ENCODE results near the gene CALM3. TPM values are rescaled to one million over a fixed set of nuclear protein-coding genes. Genes with fewer than 3 reads are reported as not detected.
A peak's percentile ranks its signal among the peaks of the same experiment; 100 is the strongest.

Gene CALM3
- total and polyA plus RNA-seq, 2 of the 4 experiments (the other 2 are of a cell fraction): 91.6 to 501 TPM

- no peak for TF ChIP-seq USF2 (IDR thresholded peaks at IDR 0.05; ENCODE audit: low read depth, low read length)
These were observed 15.6 kb downstream of the CALM3 start (continued) for GRCh38 chr19:46616631-46617322.

GRCh38 chr19:46617601-46618000, 16.5 kb downstream of the CALM3 start:
- Histone ChIP-seq H4K20me1 (ENCODE audit: insufficient read depth, low read length) (peaks cover 14% of the 10 kb centered on the region), H4K5ac (ENCODE audit: low read depth, low read length) (no peak overlapping the region), H3K56ac (ENCODE audit: extremely low read depth, insufficient read depth, low read length) (no peak overlapping the region), H2AK5ac (ENCODE audit: low read depth, low read length) (peak overlapping the region; percentile 84), H3K9me3 (ENCODE audit: control insufficient read depth, insufficient read depth, low read length) (no peaks in the 10 kb centered on the region), H3K14ac (replicated peaks; ENCODE audit: low read depth, low read length) (0 out of 2 replicates have a peak overlapping the region, but pooled peaks have one; percentile 33), H3K79me1 (ENCODE audit: low read depth in 1 of 2, low read length in 2 of 2) (peaks cover 0 to 6% of the 10 kb centered on the region in 2 experiments; a peak in 1 of 4 replicates), H3K9ac (ENCODE audit: low read depth, low read length) (no peak overlapping the region), H3K4me3 (ENCODE audit: insufficient read depth, low read depth, low read length) (no peak overlapping the region), H2AFZ (replicated peaks; ENCODE audit: low read length, poor library complexity) (no peak overlapping the region), H3K4me1 (ENCODE audit: control insufficient read depth, insufficient read depth, low read length) (peaks cover 27% of the 10 kb centered on the region), H3K27me3 (ENCODE audit: control insufficient read depth, insufficient read depth, low read length) (no peaks in the 10 kb centered on the region), H3K9me1 (ENCODE audit: insufficient read depth, low read length) (peaks cover 15% of the 10 kb centered on the region; the same call in 1 of the 2 replicates), H4K8ac (ENCODE audit: low read depth in 2 of 2, low read length in 2 of 2) (0 out of 4 replicates have a peak overlapping the region, but pooled peaks of 1 of the 2 experiments have one; percentile 47), H2BK5ac (ENCODE audit: low read depth, low read length, poor library complexity, severe bottlenecking) (no peak overlapping the region), H3K36me3 (ENCODE audit: control insufficient read depth, insufficient read depth, low read length) (no peaks in the 10 kb centered on the region), H2BK120ac (ENCODE audit: low read depth, low read length) (peak overlapping the region; percentile 42), H3K18ac (ENCODE audit: low read depth, low read length) (peak overlapping the region; percentile 20; the same call in 1 of the 2 replicates), H3K4ac (ENCODE audit: low read depth, low read length) (peak overlapping the region; percentile 8), H2BK15ac (ENCODE audit: low read depth, low read length) (peak overlapping the region; percentile 62; the same call in 1 of the 3 replicates), H3K27ac (ENCODE audit: insufficient read depth, low read length) (no peak overlapping the region), H2BK20ac (ENCODE audit: low read depth, low read length) (peak overlapping the region; percentile 5), H3K4me2 (ENCODE audit: low read depth, low read length) (no peak overlapping the region), H4K91ac (ENCODE audit: insufficient read depth, low read depth, low read length) (peak overlapping the region; percentile 51; the same call in 1 of the 2 replicates), H2AK9ac (replicated peaks; ENCODE audit: low read depth, low read length, poor library complexity) (peak overlapping the region; percentile 23), H3K23ac (ENCODE audit: low read depth, low read length) (no peak overlapping the region; the same call in 1 of the 2 replicates)
- POLR2A ChIA-PET (ENCODE audit: unreplicated experiment): no interaction called here
- intact Hi-C loops (cut with micrococcal nuclease): loop anchor here (10.0 kb wide), 1 partner anchor 127 kb away; the partner anchor contains the start of genes FKRP and STRN4
- dilution Hi-C loops (cut with HindIII; ENCODE audit: low sequenced_read_pairs, unreplicated experiment): no loop called here
- ATAC-seq (ENCODE audit: low read depth): no peak
- WGBS, 2 experiments (ENCODE audit: extremely low coverage in 2 of 2, insufficient read length in 1 of 2): 100% methylated on average over 3 of the region's 6 CpGs; no CpG with 5 or more reads in 1 of the 2 experiments
- in situ Hi-C loops (cut with MboI; ENCODE audit: low sequenced_read_pairs): no loop called here
- TF ChIP-seq CHD1 (IDR thresholded peaks at IDR 0.05; ENCODE audit: low read depth, low read length): no peak
- TF ChIP-seq POLR2A (IDR thresholded peaks at IDR 0.05; ENCODE audit: low read depth, low read length): no peak
- TF ChIP-seq, protein P1, sequence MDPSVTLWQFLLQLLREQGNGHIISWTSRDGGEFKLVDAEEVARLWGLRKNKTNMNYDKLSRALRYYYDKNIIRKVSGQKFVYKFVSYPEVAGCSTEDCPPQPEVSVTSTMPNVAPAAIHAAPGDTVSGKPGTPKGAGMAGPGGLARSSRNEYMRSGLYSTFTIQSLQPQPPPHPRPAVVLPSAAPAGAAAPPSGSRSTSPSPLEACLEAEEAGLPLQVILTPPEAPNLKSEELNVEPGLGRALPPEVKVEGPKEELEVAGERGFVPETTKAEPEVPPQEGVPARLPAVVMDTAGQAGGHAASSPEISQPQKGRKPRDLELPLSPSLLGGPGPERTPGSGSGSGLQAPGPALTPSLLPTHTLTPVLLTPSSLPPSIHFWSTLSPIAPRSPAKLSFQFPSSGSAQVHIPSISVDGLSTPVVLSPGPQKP (IDR thresholded peaks at IDR 0.05; ENCODE audit: borderline replicate concordance, low read depth, low read length): no peak
- no peak for DNase-seq
- CTCF ChIA-PET: interaction anchor here (1.7 to 2.0 kb wide), 2 partner anchors 42 to 44 kb away, joined by 4 to 18 read pairs; partner anchors contain the start of gene DACT3
- no TSS peak for BruUV-seq (replicated peaks)

Measured in IMR-90 (cell line).